ENCODE measurements around the gene LYRM4. TPM values are rescaled to one million over a fixed set of nuclear protein-coding genes. Genes with fewer than 3 reads are reported as not detected.

Gene LYRM4
- total and polyA plus RNA-seq, 9 of the 15 experiments (the other 6 are each of a cell fraction or from before 2014, with no cell fraction given): 24.2 to 69.4 (median 41.8) TPM

- Histone ChIP-seq H3K9me1 (ENCODE audit: control insufficient read depth, insufficient read depth, low read length) (no peaks in the 10 kb centered on the region), H3K9ac (ENCODE audit: insufficient read depth in 1 of 2, low read depth in 2 of 2, low read length in 2 of 2) (peak overlapping the region; percentile 56 to 69; a peak in 3 of 4 replicates), H4K20me1 (replicated peaks; ENCODE audit: control insufficient read depth, insufficient read depth, low read length) (no peaks in the 10 kb centered on the region), H3K27me3 (ENCODE audit: control insufficient read depth in 2 of 2, insufficient read depth in 2 of 2, low read length in 2 of 2) (peaks cover 17 to 39% of the 10 kb centered on the region in 2 experiments; a peak in 3 of 5 replicates), H3K4me2 (ENCODE audit: insufficient read depth, low read length) (peak overlapping the region; percentile 71), H3K79me2 (ENCODE audit: control insufficient read depth, insufficient read depth, low read length) (no peaks in the 10 kb centered on the region), H3K27ac (ENCODE audit: extremely low read depth, low read depth, low read length) (no peak overlapping the region), H3K4me1 (replicated peaks in 1 of 2; ENCODE audit: control insufficient read depth in 2 of 2, insufficient read depth in 2 of 2, low read length in 2 of 2) (peaks cover 5 to 23% of the 10 kb centered on the region in 2 experiments; a peak in 3 of 5 replicates), H3K36me3 (ENCODE audit: control insufficient read depth, insufficient read depth, low read length) (no peaks in the 10 kb centered on the region), H2AFZ (ENCODE audit: low read depth, low read length) (peak overlapping the region; percentile 77), H3K9me3 (replicated peaks; ENCODE audit: control insufficient read depth, insufficient read depth, low read depth, low read length) (no peaks in the 10 kb centered on the region), H3K4me3 (peak overlapping the region; percentile 42)
- intact Hi-C loops (cut with micrococcal nuclease): no loop called here
- DNase-seq (ENCODE audit: extremely low read depth in 1 of 4, low spot score in 3 of 4) (no peak), ATAC-seq (no peak), FAIRE-seq (no peak)
- WGBS (ENCODE audit: insufficient coverage, low coverage, missing lambda C conversion rate): 13% methylated on average over 18 of the region's 18 CpGs
- BruUV-seq (replicated peaks): no TSS peak
- CTCF ChIA-PET (ENCODE audit: low intra/inter-chr PET ratio): no interaction called here
- in situ Hi-C loops (cut with MboI): no loop called here
- POLR2A ChIA-PET: interaction anchor here (0.6 kb wide), 1 partner anchor 855 kb away, joined by 3 read pairs; no protein-coding TSS in a partner anchor
- TF ChIP-seq ZNF121 (CRISPR knock-in tag; conservative IDR thresholded peaks at IDR 0.05) (peak; percentile 75; the same call in 1 of the 2 replicates), E2F6 (IDR thresholded peaks at IDR 0.05; ENCODE audit: borderline replicate concordance in 1 of 2, extremely low read depth in 1 of 2, insufficient read depth in 1 of 2, insufficient read length in 1 of 2, low read depth in 1 of 2, low read length in 1 of 2, poor library complexity in 1 of 2, severe bottlenecking in 1 of 2) (peak in 1 of 2 experiments; percentile 12), ERF (CRISPR knock-in tag; IDR thresholded peaks at IDR 0.05) (no peak), SUPT5H (IDR thresholded peaks at IDR 0.05) (no peak), ZBTB11 (CRISPR knock-in tag; IDR thresholded peaks at IDR 0.05) (peak in 1 of 3 experiments; percentile 21; a peak in 1 of 6 replicates), XRCC4 (IDR thresholded peaks at IDR 0.05; ENCODE audit: extremely low read depth, insufficient read depth, insufficient read length) (no peak), ZNF696 (CRISPR knock-in tag; conservative IDR thresholded peaks at IDR 0.05) (no peak), ASH1L (IDR thresholded peaks at IDR 0.05; ENCODE audit: borderline replicate concordance, low read depth, partially characterized antibody) (no peak), GTF2B (IDR thresholded peaks at IDR 0.05; ENCODE audit: extremely low read depth, insufficient read length) (no peak), MAFG (tag; conservative IDR thresholded peaks at IDR 0.05) (no peak), MCM7 (IDR thresholded peaks at IDR 0.05) (no peak), PHF20 (IDR thresholded peaks at IDR 0.05; ENCODE audit: partially characterized antibody) (no peak), U2AF2 (optimal IDR thresholded peaks at IDR 0.05; ENCODE audit: low read depth, low read length) (no peak), MED1 (CRISPR knock-in tag; IDR thresholded peaks at IDR 0.05; ENCODE audit: borderline replicate concordance) (no peak), BCOR (IDR thresholded peaks at IDR 0.05) (0 out of 2 replicates have a peak, but pooled peaks have one; percentile 14), BRD9 (IDR thresholded peaks at IDR 0.05; ENCODE audit: low read depth, partially characterized antibody) (no peak), FOXJ3 (CRISPR knock-in tag; IDR thresholded peaks at IDR 0.05) (no peak)
Observed at GRCh38 chr6:5083813-5084359, 176.9 kb downstream of the LYRM4 start.

All from K562 (cell line).